Sigmoid colon (tissue), 4 donors: ENCODE results near the gene MYRF.

Experiments
- POLR2AphosphoS5 ChIP-seq, 4 donors: sonication (generic); formaldehyde crosslinking; IDR thresholded peaks; one replicate each; pipeline ENCODE4 v1.6.1; 2017; ENCODE audit warnings: antibody characterized with exemption in 4 of 4
- TF ChIP-seq, protein P1 (sequence below), 4 experiments: fragments of 450-650 bp in 3 of 4; fragments of 200-600 bp in 1 of 4; IDR thresholded peaks; one replicate each; pipeline ENCODE4 v1.5.1; 2016 to 2019; ENCODE audit warnings: antibody characterized with exemption in 4 of 4, mild to moderate bottlenecking in 3 of 4, moderate library complexity in 2 of 4

DNA sequence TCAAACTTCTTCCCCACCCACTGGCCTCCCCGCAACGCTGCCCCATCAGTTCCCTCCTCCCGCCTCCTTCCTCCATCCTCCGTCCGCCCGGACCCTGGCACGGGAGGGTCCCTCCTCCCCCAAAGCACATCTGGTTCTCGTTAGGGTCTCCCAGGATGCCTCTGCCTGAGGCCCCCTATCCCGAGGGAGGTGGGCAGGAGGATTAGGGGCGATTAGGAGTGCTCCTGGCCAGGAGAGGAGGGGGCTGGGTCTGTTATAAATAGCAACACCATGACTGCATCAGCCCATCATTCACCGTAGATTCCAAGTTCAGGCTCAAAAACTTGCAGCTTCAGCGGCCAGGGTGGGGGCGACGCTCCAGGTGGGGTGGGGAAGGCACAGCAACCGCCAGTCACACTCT lies 10.4 kb downstream of the MYRF start:
- TF ChIP-seq, protein P1, sequence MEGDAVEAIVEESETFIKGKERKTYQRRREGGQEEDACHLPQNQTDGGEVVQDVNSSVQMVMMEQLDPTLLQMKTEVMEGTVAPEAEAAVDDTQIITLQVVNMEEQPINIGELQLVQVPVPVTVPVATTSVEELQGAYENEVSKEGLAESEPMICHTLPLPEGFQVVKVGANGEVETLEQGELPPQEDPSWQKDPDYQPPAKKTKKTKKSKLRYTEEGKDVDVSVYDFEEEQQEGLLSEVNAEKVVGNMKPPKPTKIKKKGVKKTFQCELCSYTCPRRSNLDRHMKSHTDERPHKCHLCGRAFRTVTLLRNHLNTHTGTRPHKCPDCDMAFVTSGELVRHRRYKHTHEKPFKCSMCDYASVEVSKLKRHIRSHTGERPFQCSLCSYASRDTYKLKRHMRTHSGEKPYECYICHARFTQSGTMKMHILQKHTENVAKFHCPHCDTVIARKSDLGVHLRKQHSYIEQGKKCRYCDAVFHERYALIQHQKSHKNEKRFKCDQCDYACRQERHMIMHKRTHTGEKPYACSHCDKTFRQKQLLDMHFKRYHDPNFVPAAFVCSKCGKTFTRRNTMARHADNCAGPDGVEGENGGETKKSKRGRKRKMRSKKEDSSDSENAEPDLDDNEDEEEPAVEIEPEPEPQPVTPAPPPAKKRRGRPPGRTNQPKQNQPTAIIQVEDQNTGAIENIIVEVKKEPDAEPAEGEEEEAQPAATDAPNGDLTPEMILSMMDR (IDR thresholded peaks at IDR 0.05), result no peak
- no peak for TF ChIP-seq POLR2AphosphoS5 (IDR thresholded peaks at IDR 0.05)
